ENCODE results near the gene SOCS7. TPM values are rescaled to one million over a fixed set of nuclear protein-coding genes. Genes with fewer than 3 reads are reported as not detected.
A peak's percentile ranks its signal among the peaks of the same experiment; 100 is the strongest.

Gene SOCS7
- total RNA-seq, 1 donor from 2014 or later = 17.8 TPM

GRCh38 chr17:38439436-38439835 is 87.8 kb downstream of the SOCS7 start:
- Histone ChIP-seq H3K27me3 (no peaks in the 10 kb centered on the region), H2AFZ (replicated peaks) (no peak overlapping the region), H3K9ac (no peak overlapping the region), H3K27ac (no peak overlapping the region), H3K79me2 (ENCODE audit: low read depth) (no peaks in the 10 kb centered on the region), H3K4me1 (peaks cover 20% of the 10 kb centered on the region), H3K9me3 (ENCODE audit: low read depth) (no peaks in the 10 kb centered on the region), H3K4me3 (no peak overlapping the region), H4K20me1 (ENCODE audit: low read depth) (no peaks in the 10 kb centered on the region), H3F3A (ENCODE audit: low read depth) (peaks cover 7% of the 10 kb centered on the region), H3K36me3 (no peaks in the 10 kb centered on the region), H3K4me2 (no peak overlapping the region)
- peaks cover 11% of the 10 kb centered on the region for H3K27me3 Mint-ChIP-seq (ENCODE audit: insufficient read depth, low read depth)
- TF ChIP-seq EZH2phosphoT487 (IDR thresholded peaks at IDR 0.05) (no peak), CTCF (IDR thresholded peaks at IDR 0.05) (no peak), EZH2 (IDR thresholded peaks at IDR 0.05) (no peak)
- DNase-seq (ENCODE audit: low spot score) = no peak
- no peak overlapping the region for H3K4me3 Mint-ChIP-seq
- H3K9me3 Mint-ChIP-seq = peaks cover 2% of the 10 kb centered on the region
- no peaks in the 10 kb centered on the region for H3K36me3 Mint-ChIP-seq
- peaks cover 18% of the 10 kb centered on the region for H3K4me1 Mint-ChIP-seq
- no peak overlapping the region for H3K27ac Mint-ChIP-seq

GRCh38 chr17:38440614-38441397 is 89.2 kb downstream of the SOCS7 start:
- no peak overlapping the region for H3K4me3 ChIP-seq
- H3K4me1 Mint-ChIP-seq = peaks cover 16% of the 10 kb centered on the region
- peak overlapping the region; percentile 38 for H3K4me2 ChIP-seq
- no peaks in the 10 kb centered on the region for H3K27me3 ChIP-seq
- no peaks in the 10 kb centered on the region for H4K20me1 ChIP-seq (ENCODE audit: low read depth)
- H3K9me3 Mint-ChIP-seq = peaks cover 2% of the 10 kb centered on the region
- H3K9ac ChIP-seq = no peak overlapping the region
- DNase-seq (ENCODE audit: low spot score) = peak; percentile 58
- no peak overlapping the region for H3K27ac ChIP-seq
- H3K4me3 Mint-ChIP-seq = no peak overlapping the region
- H3K36me3 Mint-ChIP-seq = no peaks in the 10 kb centered on the region
- H2AFZ ChIP-seq (replicated peaks) = no peak overlapping the region
- H3K4me1 ChIP-seq = peaks cover 21% of the 10 kb centered on the region
- no peak for TF ChIP-seq EZH2phosphoT487 (IDR thresholded peaks at IDR 0.05)
- TF ChIP-seq CTCF (IDR thresholded peaks at IDR 0.05) = no peak
- no peak for TF ChIP-seq EZH2 (IDR thresholded peaks at IDR 0.05)
- no peaks in the 10 kb centered on the region for H3K36me3 ChIP-seq
- H3K9me3 ChIP-seq (ENCODE audit: low read depth) = no peaks in the 10 kb centered on the region
- H3F3A ChIP-seq (ENCODE audit: low read depth) = peaks cover 7% of the 10 kb centered on the region
- H3K27ac Mint-ChIP-seq = no peak overlapping the region
- peaks cover 11% of the 10 kb centered on the region for H3K27me3 Mint-ChIP-seq (ENCODE audit: insufficient read depth, low read depth)
- H3K79me2 ChIP-seq (ENCODE audit: low read depth) = no peaks in the 10 kb centered on the region

GRCh38 chr17:38441429-38442061 is 89.9 kb downstream of the SOCS7 start:
- Histone ChIP-seq H3K4me3 (no peak overlapping the region), H3K4me1 (peaks cover 18% of the 10 kb centered on the region), H3K4me2 (no peak overlapping the region), H3K27ac (no peak overlapping the region), H3F3A (ENCODE audit: low read depth) (peaks cover 7% of the 10 kb centered on the region), H2AFZ (replicated peaks) (no peak overlapping the region), H3K9ac (no peak overlapping the region), H3K79me2 (ENCODE audit: low read depth) (no peaks in the 10 kb centered on the region), H3K36me3 (no peaks in the 10 kb centered on the region), H3K27me3 (no peaks in the 10 kb centered on the region), H4K20me1 (ENCODE audit: low read depth) (no peaks in the 10 kb centered on the region), H3K9me3 (ENCODE audit: low read depth) (no peaks in the 10 kb centered on the region)
- DNase-seq (ENCODE audit: low spot score) = no peak
- peak overlapping the region; percentile 72 for H3K27ac Mint-ChIP-seq
- peak overlapping the region; percentile 25 for H3K4me3 Mint-ChIP-seq
- TF ChIP-seq EZH2phosphoT487 (IDR thresholded peaks at IDR 0.05) (no peak), CTCF (IDR thresholded peaks at IDR 0.05) (no peak), EZH2 (IDR thresholded peaks at IDR 0.05) (no peak)
- H3K9me3 Mint-ChIP-seq = peaks cover 2% of the 10 kb centered on the region
- H3K36me3 Mint-ChIP-seq = no peaks in the 10 kb centered on the region
- H3K4me1 Mint-ChIP-seq = peaks cover 14% of the 10 kb centered on the region
- peaks cover 11% of the 10 kb centered on the region for H3K27me3 Mint-ChIP-seq (ENCODE audit: insufficient read depth, low read depth)

All from neural progenitor cell (in vitro differentiated cells).